Endothelial cell of hepatic sinusoid (primary cell): ENCODE data around the gene TBC1D19.

ENCODE experiments used
- in situ Hi-C: cut with HindIII; loops from 2 replicates; pipeline ENCODE4 v1.10.0; 2017; ENCODE audit warnings: low sequenced_read_pairs

Gene TBC1D19

DNA sequence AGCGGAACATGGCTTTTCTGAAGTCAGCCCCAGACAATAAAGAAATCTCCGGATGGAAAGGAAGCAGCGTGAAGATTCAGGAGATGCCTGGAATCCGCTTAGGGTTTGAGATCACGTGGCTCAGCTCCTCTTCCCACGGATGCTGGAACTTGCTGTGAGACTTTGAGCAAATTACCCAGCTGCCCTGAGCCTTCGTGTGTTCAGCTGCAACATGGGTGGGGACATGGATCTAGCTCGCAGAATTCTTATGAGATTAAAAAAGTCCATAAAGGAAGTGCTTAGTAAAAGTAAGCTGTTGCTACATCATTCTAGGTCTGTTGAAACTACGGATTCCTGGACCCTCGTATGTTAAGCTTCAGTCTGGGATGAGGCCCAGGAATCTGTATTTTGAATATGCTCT is 221.0 kb downstream of the TBC1D19 start:
- in situ Hi-C loops, result loop anchor here (10.0 kb wide), 1 partner anchor 200 kb away; no protein-coding TSS in a partner anchor
